IMR-90 (cell line): ENCODE results near the gene KRTAP5-7.

Source experiments
- CHD1 ChIP-seq: IDR thresholded peaks from 2 replicates; pipeline ENCODE4 v1.6.1; 2012; ENCODE audit warnings: low read depth, low read length, improper control_type of control experiment
- MXI1 ChIP-seq: IDR thresholded peaks from 2 replicates; pipeline ENCODE4 v1.6.1; 2012; ENCODE audit warnings: low read depth, mild to moderate bottlenecking, low read length, moderate library complexity, borderline replicate concordance
- POLR2A ChIP-seq: IDR thresholded peaks from 2 replicates; pipeline ENCODE4 v1.6.1; 2012; ENCODE audit warnings: mild to moderate bottlenecking, low read depth, low read length
- RAD21 ChIP-seq: IDR thresholded peaks from 2 replicates; pipeline ENCODE4 v1.6.1; 2012; ENCODE audit warnings: low read length, improper control_type of control experiment
- RFX5 ChIP-seq: IDR thresholded peaks from 2 replicates; pipeline ENCODE4 v1.8.0; 2012; ENCODE audit warnings: low read depth, mild to moderate bottlenecking, low read length, moderate library complexity
- SMC3 ChIP-seq: fragments of 150-350 bp; IDR thresholded peaks from 2 replicates; pipeline ENCODE4 v1.6.1; 2016; ENCODE audit warnings: low read depth, mild to moderate bottlenecking, antibody characterized with exemption, low read length, moderate library complexity
- TF ChIP-seq, protein P1 (sequence below): conservative IDR thresholded peaks from 2 replicates; pipeline ENCODE4 v1.5.1; 2012; ENCODE audit warnings: mild to moderate bottlenecking, low read depth, low read length, improper control_type of control experiment
- TF ChIP-seq, protein P2 (sequence below): fragments of 150-350 bp; IDR thresholded peaks from 2 replicates; pipeline ENCODE4 v1.6.1; 2017; ENCODE audit warnings: mild to moderate bottlenecking, antibody characterized with exemption, low read length, low read depth

DNA sequence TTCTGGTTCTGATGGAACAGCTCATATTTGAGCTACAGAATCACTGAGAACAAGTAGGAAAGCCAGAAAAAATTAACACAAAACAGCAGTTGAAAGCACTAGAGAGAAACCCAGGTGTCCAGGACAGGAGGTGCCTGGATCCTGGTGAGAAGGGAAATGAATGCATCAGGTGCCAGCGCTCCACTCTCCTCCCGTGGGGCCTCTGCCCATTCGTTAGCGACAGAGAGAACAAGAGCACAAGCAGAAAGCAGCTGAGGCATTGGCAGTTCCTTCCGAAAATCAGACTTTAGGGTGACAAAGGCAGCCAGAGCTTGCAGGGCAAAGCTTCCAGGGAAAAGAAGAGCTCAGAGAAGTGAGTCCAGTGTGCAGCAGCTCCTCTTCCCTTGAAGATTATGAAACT, 20.0 kb upstream of the KRTAP5-7 start:
- TF ChIP-seq, protein P1, sequence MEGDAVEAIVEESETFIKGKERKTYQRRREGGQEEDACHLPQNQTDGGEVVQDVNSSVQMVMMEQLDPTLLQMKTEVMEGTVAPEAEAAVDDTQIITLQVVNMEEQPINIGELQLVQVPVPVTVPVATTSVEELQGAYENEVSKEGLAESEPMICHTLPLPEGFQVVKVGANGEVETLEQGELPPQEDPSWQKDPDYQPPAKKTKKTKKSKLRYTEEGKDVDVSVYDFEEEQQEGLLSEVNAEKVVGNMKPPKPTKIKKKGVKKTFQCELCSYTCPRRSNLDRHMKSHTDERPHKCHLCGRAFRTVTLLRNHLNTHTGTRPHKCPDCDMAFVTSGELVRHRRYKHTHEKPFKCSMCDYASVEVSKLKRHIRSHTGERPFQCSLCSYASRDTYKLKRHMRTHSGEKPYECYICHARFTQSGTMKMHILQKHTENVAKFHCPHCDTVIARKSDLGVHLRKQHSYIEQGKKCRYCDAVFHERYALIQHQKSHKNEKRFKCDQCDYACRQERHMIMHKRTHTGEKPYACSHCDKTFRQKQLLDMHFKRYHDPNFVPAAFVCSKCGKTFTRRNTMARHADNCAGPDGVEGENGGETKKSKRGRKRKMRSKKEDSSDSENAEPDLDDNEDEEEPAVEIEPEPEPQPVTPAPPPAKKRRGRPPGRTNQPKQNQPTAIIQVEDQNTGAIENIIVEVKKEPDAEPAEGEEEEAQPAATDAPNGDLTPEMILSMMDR, result no peak
- TF ChIP-seq, protein P2, sequence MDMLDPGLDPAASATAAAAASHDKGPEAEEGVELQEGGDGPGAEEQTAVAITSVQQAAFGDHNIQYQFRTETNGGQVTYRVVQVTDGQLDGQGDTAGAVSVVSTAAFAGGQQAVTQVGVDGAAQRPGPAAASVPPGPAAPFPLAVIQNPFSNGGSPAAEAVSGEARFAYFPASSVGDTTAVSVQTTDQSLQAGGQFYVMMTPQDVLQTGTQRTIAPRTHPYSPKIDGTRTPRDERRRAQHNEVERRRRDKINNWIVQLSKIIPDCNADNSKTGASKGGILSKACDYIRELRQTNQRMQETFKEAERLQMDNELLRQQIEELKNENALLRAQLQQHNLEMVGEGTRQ, result no peak
- TF ChIP-seq MXI1, result no peak
- TF ChIP-seq POLR2A, result no peak
- no peak for TF ChIP-seq RAD21
- no peak for TF ChIP-seq RFX5
- no peak for TF ChIP-seq SMC3
- TF ChIP-seq CHD1, result no peak
